HG02943 (cell line): ENCODE measurements around the gene PIK3R2.

Source experiments
- ATAC-seq: cut with Tn5 transposase; IDR thresholded peaks from one replicate; pipeline ENCODE4 v1.9.1; 2021; ENCODE audit warnings: mild to moderate bottlenecking, low read depth, moderate library complexity; ENCODE audit not compliant: unreplicated experiment

The PIK3R2 gene

DNA sequence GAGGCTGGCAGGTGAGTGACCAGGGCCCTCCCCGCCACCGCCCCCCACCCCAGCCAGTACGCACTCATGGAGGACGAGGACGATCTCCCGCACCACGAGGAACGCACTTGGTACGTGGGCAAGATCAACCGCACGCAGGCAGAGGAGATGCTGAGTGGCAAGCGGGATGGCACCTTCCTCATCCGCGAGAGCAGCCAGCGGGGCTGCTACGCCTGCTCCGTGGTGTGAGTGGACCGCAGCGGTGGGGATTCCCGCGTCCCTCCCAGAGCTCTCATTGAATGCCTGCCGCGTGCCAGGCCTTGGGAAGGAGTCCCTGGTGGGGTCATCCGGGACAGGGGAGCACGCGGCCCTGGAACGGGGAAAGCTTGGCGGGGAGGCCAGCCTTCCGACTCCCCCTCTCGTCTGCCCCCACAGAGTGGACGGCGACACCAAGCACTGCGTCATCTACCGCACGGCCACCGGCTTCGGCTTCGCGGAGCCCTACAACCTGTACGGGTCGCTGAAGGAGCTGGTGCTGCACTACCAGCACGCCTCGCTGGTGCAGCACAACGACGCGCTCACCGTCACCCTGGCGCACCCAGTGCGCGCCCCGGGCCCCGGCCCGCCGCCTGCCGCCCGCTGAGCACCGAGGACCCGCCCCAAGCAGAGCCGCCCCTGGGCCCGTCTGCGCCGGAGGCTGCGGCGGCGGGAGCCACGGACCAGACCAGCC lies 15.9 kb downstream of the PIK3R2 start:
- no peak for ATAC-seq

DNA sequence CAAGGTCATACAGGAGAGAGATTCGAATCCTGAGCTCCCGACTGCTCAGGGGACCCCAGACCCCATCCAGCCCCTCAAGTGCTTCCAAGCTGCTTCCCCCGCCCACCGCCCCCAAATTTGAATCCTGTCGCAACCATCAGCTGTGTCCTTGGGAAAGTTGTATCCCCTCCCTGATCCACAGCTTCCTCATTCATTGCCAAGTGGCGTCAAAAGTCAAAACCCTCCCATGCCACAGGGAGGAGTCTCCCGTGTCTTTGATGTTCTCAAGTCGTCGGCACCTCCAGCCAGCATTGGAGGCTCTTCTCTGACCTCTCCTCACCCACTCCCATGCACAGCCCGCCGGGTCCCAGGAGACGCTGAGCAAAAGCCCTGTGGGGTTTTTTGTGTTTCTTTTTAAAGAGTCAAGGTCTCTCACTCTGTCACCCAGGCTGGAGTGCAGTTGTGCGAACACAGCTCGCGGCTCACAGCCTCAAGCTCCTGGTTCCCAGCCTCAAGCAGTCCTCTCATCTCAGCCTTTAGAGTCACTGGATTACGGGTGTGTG lies 17.8 kb downstream of the PIK3R2 start:
- ATAC-seq, result no peak

- no peak for ATAC-seq
These were observed 18.8 kb downstream of the PIK3R2 start for GRCh38 chr19:18171605-18172327.

DNA sequence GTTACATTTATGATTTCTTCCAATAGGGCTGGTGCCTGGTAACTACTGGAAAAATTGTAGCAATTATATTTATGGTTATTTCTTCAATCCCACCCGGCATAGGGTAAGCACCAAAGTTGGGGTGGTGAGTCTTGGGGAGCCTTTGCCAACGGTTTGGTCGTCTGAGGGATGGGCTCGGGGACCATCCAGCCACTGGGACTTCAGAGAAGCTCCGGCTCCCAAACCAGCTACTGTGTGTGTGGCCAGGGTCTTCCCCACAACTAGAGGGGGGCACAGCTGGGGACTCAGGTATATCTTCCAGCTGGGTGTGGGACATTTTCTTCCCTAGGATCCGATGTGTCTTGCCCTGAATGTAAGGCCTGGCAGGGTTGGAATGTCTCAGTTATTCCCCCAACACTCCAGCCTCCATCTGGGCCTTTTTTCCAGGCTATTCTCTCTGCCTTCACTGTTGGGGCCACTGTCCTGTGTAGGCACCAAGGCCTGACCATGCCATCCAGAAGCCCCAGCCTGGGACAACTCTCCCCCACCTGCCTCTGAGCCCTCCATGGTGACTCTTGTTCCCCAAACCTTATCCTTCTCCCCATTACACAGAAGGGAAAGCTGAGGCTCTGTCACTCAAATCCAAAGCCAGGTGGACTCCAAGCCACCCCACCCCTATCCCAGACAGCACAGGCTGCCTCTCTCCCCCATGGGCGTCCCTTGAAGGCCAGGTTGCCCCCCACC lies 19.5 kb downstream of the PIK3R2 start:
- ATAC-seq, result no peak

DNA sequence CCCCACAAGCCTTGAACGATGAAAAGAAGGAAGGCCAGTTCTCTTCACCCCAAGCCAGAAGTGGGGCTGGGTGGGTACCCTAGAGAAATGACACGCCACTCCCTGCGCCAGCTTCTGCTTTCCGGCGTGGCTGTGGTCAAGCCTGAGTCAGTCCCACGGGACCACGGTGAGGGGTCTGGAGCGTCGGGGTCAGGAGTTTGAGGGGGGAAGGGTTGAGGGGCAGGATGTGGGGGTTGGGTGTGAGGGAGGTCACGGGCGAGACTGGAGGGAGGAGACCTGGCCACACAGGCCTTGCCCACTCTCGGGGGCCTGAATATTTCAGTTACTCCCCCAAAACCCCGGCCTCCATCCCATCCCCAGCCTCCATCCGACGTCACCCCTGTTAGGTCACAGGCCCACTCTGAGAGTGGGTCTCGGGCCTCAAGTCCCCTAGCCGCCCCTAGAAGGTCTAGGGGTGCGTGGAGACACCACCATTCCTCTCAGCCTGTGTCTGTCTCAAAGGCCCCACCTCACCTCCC lies 20.1 kb downstream of the PIK3R2 start:
- no peak for ATAC-seq

DNA sequence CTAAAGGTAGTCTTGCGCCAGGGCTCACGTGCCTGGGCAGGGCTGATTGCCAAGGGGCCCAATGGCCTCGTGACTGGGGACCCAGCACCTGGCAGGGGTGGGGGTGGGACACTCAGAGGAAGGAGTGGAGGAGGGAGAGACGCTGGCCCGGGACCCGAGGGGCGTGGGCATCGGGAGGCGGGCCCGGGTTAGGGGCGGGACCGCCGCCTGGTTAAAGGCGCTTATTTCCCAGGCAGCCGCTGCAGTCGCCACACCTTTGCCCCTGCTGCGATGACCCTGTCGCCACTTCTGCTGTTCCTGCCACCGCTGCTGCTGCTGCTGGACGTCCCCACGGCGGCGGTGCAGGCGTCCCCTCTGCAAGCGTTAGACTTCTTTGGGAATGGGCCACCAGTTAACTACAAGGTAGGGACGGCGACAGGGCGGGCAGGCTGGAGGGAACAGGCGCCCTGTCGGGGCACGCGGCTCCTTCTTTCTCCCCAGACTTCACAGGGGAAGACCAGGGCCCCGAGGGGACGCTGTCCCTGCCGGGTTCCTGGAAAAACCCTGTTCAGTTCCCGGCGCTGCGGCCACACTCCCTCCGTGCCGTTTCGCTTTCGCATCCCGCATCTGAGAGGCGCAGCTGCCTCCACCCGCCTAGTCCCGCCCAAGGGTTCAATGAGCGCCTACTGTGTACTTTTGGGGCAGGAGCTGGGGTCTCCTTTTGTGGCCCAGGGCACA lies 20.8 kb downstream of the PIK3R2 start, which contains the start of gene IFI30:
TSS of gene IFI30 (plus strand) at position 242 of the 717 bp plus-strand sequence. CDS start at position 271, 29 bp downstream.
- ATAC-seq, result no peak

GRCh38 chr19:18174983-18175382 lies 22.0 kb downstream of the PIK3R2 start:
- ATAC-seq, result no peak

DNA sequence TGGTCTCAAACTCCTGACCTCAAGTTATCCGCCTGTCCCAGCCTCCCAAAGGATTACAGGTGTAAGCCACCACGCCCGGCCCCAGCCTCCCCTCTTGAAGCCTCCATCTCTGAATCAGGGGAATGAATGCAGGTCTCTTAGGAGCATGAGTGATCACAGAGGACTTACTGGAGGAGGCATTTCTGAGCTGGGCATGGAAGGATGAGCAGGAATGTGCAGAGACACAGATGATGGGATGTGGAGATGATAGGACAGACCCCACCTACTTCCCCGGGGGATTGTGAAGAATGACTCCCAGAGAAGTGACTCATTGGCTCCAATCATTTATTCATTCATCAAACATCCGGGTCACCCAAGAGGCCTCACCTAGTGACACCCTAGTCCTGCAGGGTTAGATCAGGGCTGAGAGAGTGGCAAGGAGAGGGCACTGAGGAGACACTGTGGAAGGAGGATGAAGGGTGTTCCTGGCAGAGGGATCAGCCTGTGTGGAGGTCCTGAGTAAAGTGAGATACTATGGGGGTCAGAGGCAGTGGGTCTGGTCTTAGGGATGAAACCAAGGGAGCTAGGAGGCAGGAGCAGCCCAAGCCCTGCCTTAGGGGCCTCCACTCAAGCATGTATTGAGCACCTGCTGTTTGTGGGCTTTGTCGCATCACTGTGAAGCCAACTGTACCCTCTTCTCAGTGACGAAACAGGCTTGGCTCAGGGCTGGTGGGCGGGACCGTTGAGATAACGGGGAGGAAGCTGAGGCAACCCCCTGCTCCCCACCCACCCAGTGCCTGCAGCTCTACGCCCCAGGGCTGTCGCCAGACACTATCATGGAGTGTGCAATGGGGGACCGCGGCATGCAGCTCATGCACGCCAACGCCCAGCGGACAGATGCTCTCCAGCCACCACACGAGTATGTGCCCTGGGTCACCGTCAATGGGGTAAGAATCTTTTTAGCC lies 23.7 kb downstream of the PIK3R2 start:
- no peak for ATAC-seq

- ATAC-seq, result no peak
These were observed 27.0 kb downstream of the PIK3R2 start for GRCh38 chr19:18179957-18180356.

GRCh38 chr19:18183529-18183928 lies 30.6 kb downstream of the PIK3R2 start:
- ATAC-seq, result no peak

DNA sequence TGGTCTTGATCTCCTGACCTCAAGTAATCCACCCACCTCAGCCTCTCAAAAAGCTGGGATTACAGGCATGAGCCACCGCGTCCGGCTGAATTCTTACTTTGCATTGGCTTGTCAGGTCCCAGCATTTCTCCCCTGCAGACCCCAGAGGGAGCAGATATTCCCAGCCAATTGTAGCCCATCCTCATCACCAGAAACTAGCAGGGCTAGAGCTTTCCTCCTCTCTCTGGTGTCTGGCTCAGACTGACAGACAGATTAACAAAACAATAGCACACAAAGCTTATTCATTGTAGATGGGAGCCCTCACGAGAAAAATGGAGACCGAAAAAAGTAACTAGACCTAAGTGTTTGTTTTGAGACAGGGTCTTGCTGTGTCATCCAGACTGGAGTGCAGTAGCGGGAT lies 32.6 kb downstream of the PIK3R2 start:
- ATAC-seq, result no peak

DNA sequence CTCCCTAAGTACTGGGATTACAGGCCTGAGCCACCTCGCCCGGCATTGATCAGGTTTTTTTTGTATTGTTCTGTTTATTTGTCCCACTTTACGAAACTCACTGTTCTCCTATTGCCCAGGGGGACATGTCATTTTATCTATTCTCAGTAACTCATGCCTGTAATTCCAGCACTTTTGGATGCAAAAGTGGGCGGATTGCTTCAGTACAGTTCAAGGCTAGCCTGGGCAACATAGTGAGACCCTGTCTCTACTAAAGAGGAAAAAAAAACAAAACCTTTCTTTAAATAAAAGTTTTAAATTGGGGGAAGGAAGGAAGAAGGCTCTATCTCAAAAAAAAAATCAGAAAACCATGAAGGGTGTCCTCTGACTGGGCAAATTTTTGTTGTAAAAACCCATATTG lies 37.3 kb downstream of the PIK3R2 start:
- no peak for ATAC-seq

DNA sequence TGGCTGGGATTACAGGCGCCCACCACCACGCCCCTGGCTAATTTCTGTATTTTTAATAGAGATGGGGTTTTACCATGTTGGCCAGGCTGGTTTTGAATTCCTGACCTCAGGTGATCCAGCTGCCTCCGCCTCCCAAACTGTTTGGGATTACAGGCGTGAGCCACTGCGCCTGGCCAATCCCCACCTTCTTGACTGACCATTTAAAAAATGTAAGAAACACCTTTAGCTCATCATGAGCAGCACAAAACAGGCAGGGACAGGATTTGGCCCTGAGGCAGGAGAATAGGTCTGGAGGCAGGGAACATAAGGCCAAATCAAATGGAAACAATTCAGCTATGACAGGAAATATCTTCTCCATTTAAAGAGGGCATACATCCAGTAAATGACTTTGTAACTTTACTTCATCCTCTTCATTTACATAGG lies 38.7 kb downstream of the PIK3R2 start:
- ATAC-seq, result no peak

DNA sequence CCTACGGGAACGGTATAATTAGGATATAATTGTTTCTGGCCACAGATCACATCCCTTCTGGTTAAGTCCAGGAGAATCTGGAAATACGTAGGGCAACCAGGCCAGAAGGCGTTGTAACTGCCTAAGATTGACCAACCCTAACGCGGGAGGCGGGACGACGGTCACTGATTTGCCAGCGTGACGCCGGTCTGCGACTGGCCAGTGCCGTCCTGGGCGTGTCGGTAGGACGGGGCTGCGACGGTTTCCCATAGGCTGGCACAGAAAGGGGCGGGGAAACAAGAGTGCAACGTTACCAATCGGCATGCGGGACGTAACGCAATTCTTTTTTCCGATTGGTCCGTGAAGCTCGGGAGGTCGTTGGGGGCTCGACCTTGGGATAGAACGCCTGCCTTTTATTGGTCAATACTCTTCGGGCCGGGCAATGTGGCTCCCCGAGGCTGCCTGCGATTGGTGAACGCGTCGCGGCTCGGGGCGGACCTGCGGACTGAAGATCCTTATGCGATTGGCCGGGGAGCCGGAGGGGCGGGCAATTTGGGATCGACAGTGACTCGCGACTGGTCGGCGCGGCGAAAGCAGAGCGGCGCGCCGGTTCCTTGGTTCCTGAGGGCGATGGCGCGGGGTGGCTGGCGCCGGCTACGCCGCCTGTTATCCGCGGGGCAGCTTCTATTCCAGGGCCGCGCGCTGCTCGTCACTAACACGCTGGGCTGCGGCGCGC lies 39.9 kb downstream of the PIK3R2 start, which contains the start of gene MPV17L2:
TSS of gene MPV17L2 (plus strand) at position 546 of the 715 bp plus-strand sequence. CDS start at position 610, 64 bp downstream.
- peak; percentile 85 for ATAC-seq

GRCh38 chr19:18193388-18194180 lies 40.6 kb downstream of the PIK3R2 start:
- ATAC-seq, result peak; percentile 6

DNA sequence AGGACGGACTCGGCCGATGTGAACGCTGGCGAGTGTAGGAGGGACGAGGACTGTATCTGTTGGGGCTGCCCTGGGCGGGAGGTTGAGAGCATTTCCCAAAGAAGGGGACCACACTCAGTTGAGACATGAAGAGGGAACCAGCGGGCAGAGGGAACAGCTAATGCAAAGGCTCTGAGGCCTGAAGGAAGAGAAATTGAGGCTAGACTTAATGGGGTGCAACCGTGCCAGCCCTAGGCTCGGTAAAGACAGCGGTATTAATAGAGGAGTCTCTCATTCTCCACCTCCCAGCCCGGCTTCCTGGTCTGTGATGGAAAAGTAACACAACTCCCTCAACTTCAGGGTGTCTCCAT lies 41.2 kb downstream of the PIK3R2 start:
- ATAC-seq, result no peak

GRCh38 chr19:18194554-18195238 lies 41.7 kb downstream of the PIK3R2 start:
- ATAC-seq, result no peak
